OCI-LY3 (cell line): ENCODE data around the gene MRPL23.

Experiments used
- EZH2phosphoT487 ChIP-seq: fragments of 200-600 bp; shearing (Covaris generic); IDR thresholded peaks from 2 replicates; pipeline ENCODE4 v1.6.1; 2018; ENCODE audit warnings: antibody characterized with exemption, mixed run types, low read depth
- TF ChIP-seq, protein P1 (sequence below): fragments of 200-600, 300-600 bp; sonication (generic); IDR thresholded peaks from 2 replicates; pipeline ENCODE4 v1.5.1; 2014; ENCODE audit warnings: antibody characterized with exemption, low read length, low read depth

- TF ChIP-seq, protein P1, sequence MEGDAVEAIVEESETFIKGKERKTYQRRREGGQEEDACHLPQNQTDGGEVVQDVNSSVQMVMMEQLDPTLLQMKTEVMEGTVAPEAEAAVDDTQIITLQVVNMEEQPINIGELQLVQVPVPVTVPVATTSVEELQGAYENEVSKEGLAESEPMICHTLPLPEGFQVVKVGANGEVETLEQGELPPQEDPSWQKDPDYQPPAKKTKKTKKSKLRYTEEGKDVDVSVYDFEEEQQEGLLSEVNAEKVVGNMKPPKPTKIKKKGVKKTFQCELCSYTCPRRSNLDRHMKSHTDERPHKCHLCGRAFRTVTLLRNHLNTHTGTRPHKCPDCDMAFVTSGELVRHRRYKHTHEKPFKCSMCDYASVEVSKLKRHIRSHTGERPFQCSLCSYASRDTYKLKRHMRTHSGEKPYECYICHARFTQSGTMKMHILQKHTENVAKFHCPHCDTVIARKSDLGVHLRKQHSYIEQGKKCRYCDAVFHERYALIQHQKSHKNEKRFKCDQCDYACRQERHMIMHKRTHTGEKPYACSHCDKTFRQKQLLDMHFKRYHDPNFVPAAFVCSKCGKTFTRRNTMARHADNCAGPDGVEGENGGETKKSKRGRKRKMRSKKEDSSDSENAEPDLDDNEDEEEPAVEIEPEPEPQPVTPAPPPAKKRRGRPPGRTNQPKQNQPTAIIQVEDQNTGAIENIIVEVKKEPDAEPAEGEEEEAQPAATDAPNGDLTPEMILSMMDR: no peak
- TF ChIP-seq EZH2phosphoT487: no peak
Observed at GRCh38 chr11:1928891-1929541, 18.1 kb upstream of the MRPL23 start.
